ENCODE measurements around the gene TBX19.

TBX19 gene

GRCh38 chr1:168285521-168285790 lies 4.8 kb downstream of the TBX19 start:
- DNase-seq, result no peak

DNA sequence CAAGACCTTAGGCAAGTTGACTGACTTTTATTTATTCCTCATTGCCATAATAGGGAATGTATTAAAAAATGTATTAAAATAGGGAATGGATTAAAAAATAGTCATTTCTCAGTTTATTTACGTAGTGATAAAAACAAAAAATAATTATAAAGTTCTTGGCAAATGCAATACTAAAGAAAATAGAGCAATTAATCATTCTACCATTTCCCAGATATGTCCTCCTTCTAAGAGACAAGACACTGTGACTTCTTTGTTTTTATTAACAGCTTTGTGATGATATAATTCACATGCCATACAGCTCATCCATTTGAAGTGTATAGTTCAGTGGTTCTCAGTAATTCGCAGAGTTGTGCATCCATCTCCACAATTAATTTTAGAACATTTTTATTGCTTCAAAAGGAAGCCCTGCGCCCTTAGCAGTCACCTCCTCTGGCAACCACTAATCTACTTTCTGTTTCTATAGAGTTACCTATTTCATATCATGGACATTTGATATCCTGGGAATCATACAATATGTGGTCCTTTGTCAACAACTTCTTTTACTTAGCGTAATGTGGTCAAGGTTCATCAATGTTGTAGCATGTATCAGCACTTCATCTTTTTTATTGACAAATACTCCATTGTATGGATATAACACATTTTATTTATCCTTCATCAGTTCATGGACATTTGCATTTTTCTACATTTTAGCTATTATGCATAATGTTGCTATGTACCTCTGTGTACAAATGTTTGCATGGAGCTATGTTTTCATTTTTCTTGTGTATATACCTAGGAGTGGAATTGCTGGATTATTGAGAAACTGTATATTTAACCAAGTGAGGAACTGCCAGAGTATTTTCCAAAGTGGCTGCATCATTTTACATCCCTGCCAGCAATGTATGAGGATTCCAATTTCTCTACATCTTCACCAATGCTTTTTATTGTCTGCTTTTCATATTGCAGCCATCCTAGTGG lies 5.6 kb downstream of the TBX19 start:
- no peak for DNase-seq

DNA sequence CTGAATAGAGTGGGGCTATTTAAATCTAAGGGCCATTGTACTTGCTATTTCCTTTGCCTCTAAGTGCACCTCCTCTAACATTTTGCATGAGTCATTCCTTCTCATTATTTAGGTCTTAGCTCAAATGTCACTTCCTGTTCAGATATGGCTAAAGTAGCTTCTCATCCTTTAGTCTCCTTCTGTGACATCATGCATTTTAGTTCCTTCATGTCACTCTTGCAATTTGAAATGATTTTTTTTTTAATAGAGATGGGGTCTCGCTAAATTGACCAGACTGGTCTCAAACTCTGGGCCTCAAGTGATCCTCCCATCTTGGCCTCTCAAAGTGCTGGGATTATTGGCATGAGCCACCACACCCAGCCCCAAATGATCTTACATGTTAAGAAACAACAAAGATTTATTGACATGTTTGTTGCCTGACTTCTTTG lies 6.6 kb downstream of the TBX19 start:
- DNase-seq, result peak; percentile 60

DNA sequence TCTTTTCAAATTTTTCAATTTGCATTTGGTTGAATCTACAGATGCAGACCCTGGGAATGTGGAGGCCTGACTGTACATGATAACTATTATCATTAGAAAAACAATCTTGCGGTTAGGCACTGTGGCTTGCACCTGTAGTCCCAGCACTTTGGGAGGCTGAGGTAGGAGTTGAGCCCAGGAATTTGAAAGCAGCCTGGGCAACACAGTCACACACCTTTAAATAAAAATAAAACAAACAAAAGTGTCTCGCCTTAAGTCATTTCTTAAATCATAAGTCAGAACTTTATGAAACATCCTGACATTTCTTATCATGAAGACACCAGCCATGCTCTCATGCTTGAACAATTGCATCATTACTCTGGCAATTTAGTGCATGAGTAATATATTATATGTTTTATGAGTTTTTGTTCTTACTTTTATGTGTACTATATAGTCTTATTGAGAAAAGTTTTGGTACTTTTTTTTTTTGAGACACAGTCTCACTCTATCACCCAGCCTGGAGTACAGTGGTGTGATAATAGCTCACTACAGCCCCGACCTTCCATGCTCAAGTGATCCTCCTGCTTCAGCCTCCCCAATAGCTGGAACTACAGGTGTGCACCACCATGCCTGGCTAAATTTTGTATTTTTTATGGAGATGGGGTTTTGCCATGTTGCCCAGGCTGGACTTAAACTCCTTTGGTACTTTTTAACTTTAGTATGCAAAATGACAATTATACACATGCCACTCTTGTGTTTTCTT lies 7.8 kb downstream of the TBX19 start:
- no peak for DNase-seq

DNA sequence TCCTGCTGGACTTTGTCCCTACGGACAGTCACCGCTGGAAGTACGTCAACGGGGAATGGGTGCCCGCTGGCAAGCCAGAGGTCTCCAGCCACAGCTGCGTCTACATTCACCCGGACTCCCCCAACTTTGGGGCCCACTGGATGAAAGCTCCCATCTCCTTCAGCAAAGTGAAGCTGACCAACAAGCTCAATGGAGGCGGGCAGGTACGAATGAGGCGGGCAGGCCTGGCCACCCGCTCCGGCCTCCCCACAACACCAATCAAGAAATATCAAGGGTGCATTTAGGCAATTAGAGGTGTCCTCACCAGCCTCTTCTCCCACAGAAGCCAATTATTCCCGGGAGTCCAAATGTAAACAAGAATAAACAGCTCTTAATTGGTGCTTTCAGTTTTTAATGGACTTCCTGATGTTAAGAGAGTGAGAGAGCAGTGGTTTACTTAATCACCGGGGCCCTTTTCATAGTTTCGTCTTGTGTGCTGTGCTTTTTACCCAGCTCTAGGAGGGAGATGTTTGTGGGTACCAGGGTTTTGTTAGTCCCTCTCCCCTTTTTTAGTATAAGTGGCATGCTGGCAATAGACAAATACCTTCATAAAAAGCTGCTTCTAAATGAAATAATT lies 10.7 kb downstream of the TBX19 start:
- DNase-seq, result peak; percentile 73

GRCh38 chr1:168293356-168293755 lies 12.7 kb downstream of the TBX19 start:
- no peak for DNase-seq

- DNase-seq, result no peak
Observed at GRCh38 chr1:168295411-168296114, 14.9 kb downstream of the TBX19 start.

DNA sequence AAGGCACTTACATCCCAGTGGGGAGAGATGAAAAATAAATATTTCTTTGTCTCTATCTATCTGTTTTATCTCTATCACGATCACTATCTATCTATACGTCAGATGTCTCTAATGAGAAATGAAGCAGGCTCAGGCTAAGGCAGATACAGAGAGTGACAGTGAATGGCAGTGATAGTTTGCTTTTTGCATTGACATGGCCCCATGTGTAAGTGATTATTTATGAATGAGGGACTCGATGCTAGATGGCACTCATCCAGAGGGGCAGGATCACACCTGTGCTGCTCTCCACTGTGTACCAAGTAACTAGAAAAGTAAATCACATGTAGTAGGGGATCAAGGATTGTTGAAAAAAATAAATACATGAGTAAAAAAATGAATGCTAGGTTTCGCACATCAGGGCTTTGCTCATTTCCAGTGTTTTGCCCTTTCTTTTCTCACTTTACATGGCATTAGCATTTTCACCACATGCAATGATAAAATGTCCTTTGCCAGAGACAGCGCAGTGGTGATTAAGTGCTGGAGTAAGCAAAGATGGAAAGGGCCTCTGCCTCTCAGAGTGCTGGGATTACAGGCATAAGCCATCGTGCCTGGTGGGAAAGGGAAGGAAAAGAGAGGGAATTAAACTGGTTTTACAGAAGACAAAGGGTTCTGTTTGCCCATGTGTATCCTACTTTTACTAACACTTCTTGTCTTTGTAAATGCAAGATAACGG lies 16.5 kb downstream of the TBX19 start:
- DNase-seq, result no peak

DNA sequence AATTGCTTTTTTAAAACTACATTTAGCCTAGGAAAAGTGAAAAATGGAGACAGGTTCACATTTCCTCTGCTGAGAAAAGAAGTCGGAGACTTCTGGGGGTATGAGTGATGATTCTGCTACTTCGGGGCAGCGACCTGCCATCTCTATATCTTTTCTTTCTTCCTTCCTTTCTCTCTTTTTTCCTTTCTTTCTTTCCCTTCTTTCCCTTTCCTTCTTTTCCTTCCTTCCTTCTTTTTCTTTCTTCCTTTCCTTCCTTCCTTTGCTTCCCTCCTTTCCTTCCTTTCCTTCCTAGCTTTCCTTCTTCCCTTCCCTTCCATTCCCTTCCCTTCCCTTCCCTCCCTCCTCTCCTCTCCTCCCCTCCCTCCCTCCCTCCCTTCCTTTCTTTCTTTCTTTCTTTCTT lies 17.8 kb downstream of the TBX19 start:
- no peak for DNase-seq

DNA sequence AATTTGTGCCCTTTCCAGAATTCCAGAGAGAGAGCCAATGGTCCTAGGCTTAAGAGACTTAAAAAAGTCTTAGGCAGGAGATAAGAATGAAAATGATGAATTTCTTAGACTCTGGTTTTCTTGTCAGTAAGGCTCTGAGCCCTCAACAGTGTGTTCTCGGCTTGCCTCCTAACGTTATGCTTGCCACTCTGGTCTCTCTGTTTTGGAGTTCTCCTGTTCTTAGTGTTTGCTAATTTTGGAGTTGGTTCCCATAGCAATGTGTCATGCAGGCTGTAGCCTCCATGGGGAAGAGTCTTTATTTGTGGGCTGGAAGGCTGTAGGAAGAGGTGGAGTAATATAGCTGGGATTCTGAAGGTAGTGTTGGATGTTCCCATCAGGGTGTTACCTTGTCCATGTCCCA lies 19.9 kb downstream of the TBX19 start:
- no peak for DNase-seq

DNA sequence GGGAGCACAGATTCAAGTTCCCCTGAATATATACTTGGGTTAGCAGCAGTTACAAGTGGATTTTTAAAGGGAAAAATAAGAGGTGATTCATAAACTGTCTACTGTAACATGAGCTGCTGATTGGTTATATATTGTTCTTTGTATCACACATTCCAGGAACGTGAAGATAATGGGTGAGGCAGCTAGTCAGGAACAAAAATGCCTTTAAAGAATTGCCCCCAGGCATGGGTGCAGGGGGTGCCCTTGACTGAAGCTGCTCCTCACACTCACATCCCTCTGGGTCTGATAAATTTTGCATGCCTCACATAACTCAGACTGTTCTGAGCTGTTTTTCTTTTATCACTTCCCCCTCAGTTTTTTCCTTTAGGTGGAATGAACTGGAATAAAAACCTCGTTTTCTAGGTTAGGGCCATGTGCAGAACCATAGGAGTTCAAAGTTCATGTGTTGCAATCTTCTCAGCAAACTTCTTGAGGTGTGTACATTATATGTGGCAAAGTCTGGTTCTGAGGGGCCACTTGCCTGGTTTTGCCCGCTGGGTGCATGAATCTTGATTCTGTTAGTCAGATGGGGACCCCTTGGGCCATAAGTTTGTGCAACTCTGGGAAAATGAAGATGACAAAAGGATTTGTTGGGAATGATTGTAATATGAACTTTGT lies 21.1 kb downstream of the TBX19 start:
- DNase-seq, result no peak

DNA sequence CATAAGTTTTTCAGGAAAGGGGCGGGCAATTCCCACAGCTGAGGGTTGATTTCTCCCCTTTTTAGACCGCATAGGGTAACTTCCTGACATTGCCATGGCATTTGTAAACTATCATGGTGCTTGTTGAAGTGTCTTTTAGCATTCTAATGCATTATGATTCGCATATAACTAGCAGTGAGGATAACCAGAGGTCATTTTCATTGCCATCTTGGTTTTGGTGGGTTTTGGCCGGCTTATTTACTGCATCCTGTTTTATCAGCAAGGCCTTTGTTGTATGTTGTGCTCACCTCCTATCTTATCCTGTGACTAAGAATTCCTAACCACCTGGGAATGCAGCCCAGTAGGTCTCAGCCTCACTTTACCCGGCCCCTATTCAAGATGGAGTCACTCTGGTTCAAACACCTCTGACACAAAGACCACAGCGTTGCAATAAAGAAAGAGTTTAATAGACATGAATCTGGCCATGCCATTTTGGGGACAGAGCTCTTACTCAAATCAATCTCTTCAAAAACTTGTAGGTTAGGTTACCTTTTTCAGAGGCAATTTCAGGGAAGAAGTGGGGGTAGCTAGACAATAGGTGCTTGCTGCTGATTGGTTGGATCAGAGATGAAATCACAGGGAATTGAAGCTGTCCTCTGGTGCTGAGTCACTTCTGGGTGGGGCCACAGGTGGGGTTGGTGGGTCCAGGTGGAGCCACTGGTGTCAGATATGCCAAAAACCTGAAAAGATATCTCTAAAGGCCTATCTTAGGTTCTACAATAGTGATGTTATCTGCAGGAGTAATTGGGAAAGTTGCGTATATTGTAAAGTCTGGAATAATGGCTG lies 23.3 kb downstream of the TBX19 start:
- DNase-seq, result no peak

GRCh38 chr1:168304865-168305264 lies 24.2 kb downstream of the TBX19 start:
- no peak for DNase-seq

DNA sequence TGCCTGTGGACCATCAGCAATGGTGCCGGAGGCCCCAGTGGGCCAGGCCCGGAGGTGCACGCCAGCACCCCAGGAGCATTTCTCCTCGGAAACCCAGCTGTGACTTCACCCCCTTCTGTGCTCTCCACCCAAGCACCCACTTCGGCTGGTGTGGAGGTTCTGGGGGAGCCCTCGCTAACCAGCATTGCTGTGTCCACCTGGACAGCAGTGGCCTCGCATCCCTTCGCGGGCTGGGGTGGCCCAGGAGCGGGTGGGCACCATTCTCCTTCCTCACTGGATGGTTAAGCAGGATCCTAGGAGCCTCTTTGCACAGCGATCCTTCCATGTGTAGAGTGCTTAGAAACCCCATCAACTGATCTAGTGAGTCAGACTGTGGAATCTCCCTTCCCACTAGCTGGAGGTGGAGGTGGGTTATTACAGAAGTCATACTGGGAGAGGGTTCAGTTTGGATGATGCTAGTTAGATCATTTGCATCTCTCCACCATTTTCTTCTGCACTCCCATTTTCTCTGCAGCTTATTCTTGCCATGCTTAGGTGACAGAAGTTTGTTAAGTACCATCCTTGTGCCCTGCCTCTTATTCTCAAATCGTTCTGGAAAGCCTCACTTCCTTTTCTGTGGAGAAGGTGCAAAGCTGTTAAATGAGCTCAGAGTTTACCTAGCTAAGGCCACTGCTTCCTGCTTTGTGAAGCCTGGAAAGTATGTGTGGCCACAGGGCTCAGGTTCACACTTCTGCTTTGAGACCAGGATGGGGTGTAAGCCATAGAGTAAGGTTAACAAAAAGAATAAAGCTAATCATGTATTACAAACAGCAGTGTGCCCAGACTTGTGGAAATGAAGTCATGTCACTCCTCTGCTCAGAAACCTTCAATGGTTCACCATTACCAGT lies 32.3 kb downstream of the TBX19 start:
- no peak for DNase-seq

- no peak for DNase-seq
Observed at GRCh38 chr1:168316142-168316541, 35.5 kb downstream of the TBX19 start.

DNA sequence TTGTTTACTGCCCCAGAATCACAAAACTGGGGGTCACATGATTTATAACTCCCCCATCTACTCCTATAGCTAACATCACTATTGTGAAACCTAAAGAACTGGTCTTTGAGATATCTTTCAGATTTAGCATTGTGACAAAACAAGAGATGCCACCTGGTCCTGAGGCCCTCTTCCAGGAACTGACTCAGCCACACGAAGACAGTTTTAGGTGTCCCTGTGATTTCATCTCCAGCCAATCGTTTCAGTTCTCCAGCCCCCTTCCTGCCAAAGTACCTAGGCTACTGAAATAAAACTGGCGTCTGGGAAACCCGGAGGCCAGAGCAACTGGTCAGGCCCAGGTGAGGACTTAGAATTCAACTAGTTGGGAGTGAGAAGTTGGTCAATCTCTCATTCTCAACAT lies 36.6 kb downstream of the TBX19 start:
- DNase-seq, result no peak

GRCh38 chr1:168319691-168320090 lies 39.0 kb downstream of the TBX19 start:
- DNase-seq, result no peak

GRCh38 chr1:168320149-168320548 lies 39.5 kb downstream of the TBX19 start:
- DNase-seq, result no peak

- no peak for DNase-seq
Observed at GRCh38 chr1:168320800-168321450, 40.2 kb downstream of the TBX19 start.

DNA sequence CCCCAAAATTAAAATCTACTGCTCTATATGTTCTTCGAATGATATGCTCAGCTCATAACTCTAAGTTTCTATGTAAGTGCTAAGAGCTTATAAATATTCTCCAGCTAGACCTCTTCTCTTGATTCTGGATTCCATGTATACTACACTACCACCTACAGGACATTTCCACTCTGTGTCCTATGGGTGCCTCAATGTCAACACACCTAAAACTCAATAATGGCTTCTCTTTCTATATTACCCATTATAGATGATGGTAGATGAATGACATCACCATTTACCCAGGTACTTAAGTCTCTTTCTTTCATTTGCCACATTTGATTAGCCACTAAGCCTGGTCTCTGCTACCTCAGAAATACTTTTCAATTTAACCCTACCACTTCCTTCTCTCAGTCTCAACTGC lies 41.3 kb downstream of the TBX19 start:
- no peak for DNase-seq

All from NCI-H1436 treated with DMSO at 0.1 percent for 48 hours (cell line).